Transverse colon (tissue), 4 donors: ENCODE results near the gene DMXL1. TPM values are rescaled to one million over a fixed set of nuclear protein-coding genes. Genes with fewer than 3 reads are reported as not detected.

Experiments
- DNase-seq: peaks from one replicate; pipeline ENCODE4 v3.0.0-alpha.2; 2019
- H3K27ac ChIP-seq, 4 donors: fragments of 200-600 bp; sonication (generic); 2 replicates each; pipeline ENCODE4 v1.5.1; 2016 to 2018; ENCODE audit warnings: inconsistent platforms in 4 of 4
- H3K27me3 ChIP-seq: fragments of 200-600 bp; sonication (generic); 2 replicates; pipeline ENCODE4 v1.5.1; 2017; ENCODE audit warnings: inconsistent platforms
- H3K36me3 ChIP-seq, 4 donors: fragments of 200-600 bp; sonication (generic); 2 replicates each; pipeline ENCODE4 v1.5.1; 2017 to 2019; ENCODE audit warnings: inconsistent platforms in 4 of 4
- H3K4me1 ChIP-seq, 4 donors: fragments of 200-600 bp; sonication (generic); 2 replicates each; pipeline ENCODE4 v1.5.1; 2017 to 2020; ENCODE audit warnings: inconsistent platforms in 4 of 4
- H3K4me3 ChIP-seq, 4 donors: fragments of 200-600 bp; sonication (generic); 1 replicate in 1 of 4; 2 replicates in 3 of 4; pipeline versions ENCODE4 v1.5.1 to v1.6.1; 2017 to 2019; ENCODE audit warnings: inconsistent platforms in 4 of 4
- H3K9me3 ChIP-seq, 2 donors: fragments of 200-600 bp; sonication (generic); 2 replicates each; pipeline ENCODE4 v1.5.1; 2017 to 2019; ENCODE audit warnings: inconsistent platforms in 2 of 2
- EP300 ChIP-seq: sonication (generic); formaldehyde crosslinking; IDR thresholded peaks from one replicate; pipeline ENCODE4 v1.6.1; 2017; ENCODE audit warnings: antibody characterized with exemption, low read depth
- POLR2A ChIP-seq: fragments of 450-650 bp; IDR thresholded peaks from one replicate; pipeline ENCODE4 v1.6.1; 2016; ENCODE audit warnings: antibody characterized with exemption, mild to moderate bottlenecking, moderate library complexity
- POLR2AphosphoS5 ChIP-seq, 3 donors: sonication (generic); formaldehyde crosslinking; IDR thresholded peaks; one replicate each; pipeline ENCODE4 v1.6.1; 2016; ENCODE audit warnings: antibody characterized with exemption in 3 of 3
- WGBS, 2 donors: methylation state at CpG; one replicate each; pipeline ENCODE4 v1.1.5; 2018; ENCODE audit warnings: low coverage in 1 of 2; 5-methylcytosine and 5-hydroxymethylcytosine counted together
- in situ Hi-C, 4 donors: fragments of 200-750 bp; cut with MboI; loops; one replicate each; pipeline versions ENCODE4 v1.15.0 to v1.15.1; 2017; ENCODE audit warnings: low sequenced_read_pairs in 3 of 4, low pct_ligation_motif_present in 1 of 4, low pct_unique_long_range_greater_than_20kb in 1 of 4
- intact Hi-C: fragments of 100-400 bp; cut with DNase I; formaldehyde crosslinking; loops from one replicate; pipeline ENCODE4 v1.15.1; 2023; ENCODE audit warnings: low total_unique reads
- total RNA-seq, 4 donors: library from RNA; depleted of rRNA; stranded (reverse); fragments of >200 nt; gene quantifications; one replicate each; pipeline ENCODE4 v1.1.0, GENCODE V29; 2016
- TF ChIP-seq, protein P1 (sequence below), 5 experiments: fragments of 200-600 bp in 3 of 5; fragments of 450-650 bp in 2 of 5; sonication (generic) in 3 of 5; IDR thresholded peaks; 1 replicate in 2 of 5; 2 replicates in 3 of 5; pipeline ENCODE4 v1.5.1; 2016 to 2017; ENCODE audit warnings: antibody characterized with exemption in 5 of 5, inconsistent platforms in 3 of 5, mild to moderate bottlenecking in 2 of 5, moderate library complexity in 1 of 5

The DMXL1 gene
- total RNA-seq, 4 donors from 2014 or later, result 44.6 to 84.8 (median 58.2) TPM

GRCh38 chr5:119088438-119088837, 17.6 kb downstream of the DMXL1 start:
- Histone ChIP-seq H3K27ac (no peak overlapping the region), H3K36me3 (no peaks in the 10 kb centered on the region), H3K27me3 (no peaks in the 10 kb centered on the region), H3K4me3 (no peak overlapping the region), H3K9me3 (no peaks in the 10 kb centered on the region), H3K4me1 (peaks cover 0 to 11% (median 8%) of the 10 kb centered on the region in 4 donors)
- intact Hi-C loops, result no loop called here
- 46 to 51% methylated on average over 2 of the region's 2 CpGs for WGBS, 2 donors
- in situ Hi-C loops, result no loop called here
- no peak for DNase-seq
- no peak for TF ChIP-seq POLR2AphosphoS5 (IDR thresholded peaks at IDR 0.05)
- no peak for TF ChIP-seq POLR2A

DNA sequence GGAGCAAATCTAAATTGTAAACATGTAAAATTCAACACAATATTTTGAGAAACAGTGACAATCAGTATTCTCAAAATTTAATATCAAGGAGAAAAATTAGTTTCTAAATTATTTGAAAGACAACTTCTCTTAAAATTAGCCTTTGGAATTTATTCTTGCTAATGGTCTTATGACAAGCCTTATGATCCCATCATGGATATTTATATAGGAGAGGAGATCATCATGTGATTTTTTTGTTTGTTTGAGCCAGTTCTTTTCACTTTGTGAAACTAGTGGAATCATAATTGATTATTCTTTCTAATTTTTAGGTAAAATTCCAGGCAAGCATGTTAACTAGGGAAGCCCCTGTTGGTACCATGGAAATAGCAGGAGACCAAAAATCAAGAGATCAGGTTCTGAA, 24.7 kb downstream of the DMXL1 start:
- in situ Hi-C loops, result no loop called here
- no peaks in the 10 kb centered on the region for H3K4me1 ChIP-seq
- TF ChIP-seq, protein P1, sequence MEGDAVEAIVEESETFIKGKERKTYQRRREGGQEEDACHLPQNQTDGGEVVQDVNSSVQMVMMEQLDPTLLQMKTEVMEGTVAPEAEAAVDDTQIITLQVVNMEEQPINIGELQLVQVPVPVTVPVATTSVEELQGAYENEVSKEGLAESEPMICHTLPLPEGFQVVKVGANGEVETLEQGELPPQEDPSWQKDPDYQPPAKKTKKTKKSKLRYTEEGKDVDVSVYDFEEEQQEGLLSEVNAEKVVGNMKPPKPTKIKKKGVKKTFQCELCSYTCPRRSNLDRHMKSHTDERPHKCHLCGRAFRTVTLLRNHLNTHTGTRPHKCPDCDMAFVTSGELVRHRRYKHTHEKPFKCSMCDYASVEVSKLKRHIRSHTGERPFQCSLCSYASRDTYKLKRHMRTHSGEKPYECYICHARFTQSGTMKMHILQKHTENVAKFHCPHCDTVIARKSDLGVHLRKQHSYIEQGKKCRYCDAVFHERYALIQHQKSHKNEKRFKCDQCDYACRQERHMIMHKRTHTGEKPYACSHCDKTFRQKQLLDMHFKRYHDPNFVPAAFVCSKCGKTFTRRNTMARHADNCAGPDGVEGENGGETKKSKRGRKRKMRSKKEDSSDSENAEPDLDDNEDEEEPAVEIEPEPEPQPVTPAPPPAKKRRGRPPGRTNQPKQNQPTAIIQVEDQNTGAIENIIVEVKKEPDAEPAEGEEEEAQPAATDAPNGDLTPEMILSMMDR (IDR thresholded peaks at IDR 0.05), result no peak
- TF ChIP-seq POLR2AphosphoS5 (IDR thresholded peaks at IDR 0.05) (no peak), POLR2A (no peak), EP300 (no peak)
- H3K36me3 ChIP-seq, result peaks cover 0 to 20% (median 3%) of the 10 kb centered on the region in 4 donors
- DNase-seq, result no peak
- intact Hi-C loops, result no loop called here
- H3K27ac ChIP-seq, result no peak overlapping the region
- H3K27me3 ChIP-seq, result no peaks in the 10 kb centered on the region
- no peak overlapping the region for H3K4me3 ChIP-seq
- H3K9me3 ChIP-seq, result no peaks in the 10 kb centered on the region

GRCh38 chr5:119105971-119106370, 35.1 kb downstream of the DMXL1 start:
- Histone ChIP-seq H3K4me3 (no peak overlapping the region), H3K4me1 (no peaks in the 10 kb centered on the region), H3K36me3 (peaks cover 0 to 13% (median 4%) of the 10 kb centered on the region in 4 donors), H3K27me3 (no peaks in the 10 kb centered on the region), H3K9me3 (no peaks in the 10 kb centered on the region), H3K27ac (no peak overlapping the region)
- in situ Hi-C loops, result no loop called here
- TF ChIP-seq POLR2A, result no peak
- TF ChIP-seq EP300, result no peak
- TF ChIP-seq POLR2AphosphoS5 (IDR thresholded peaks at IDR 0.05), result no peak
- TF ChIP-seq, protein P1 (IDR thresholded peaks at IDR 0.05), result no peak
- intact Hi-C loops, result no loop called here
- no peak for DNase-seq

DNA sequence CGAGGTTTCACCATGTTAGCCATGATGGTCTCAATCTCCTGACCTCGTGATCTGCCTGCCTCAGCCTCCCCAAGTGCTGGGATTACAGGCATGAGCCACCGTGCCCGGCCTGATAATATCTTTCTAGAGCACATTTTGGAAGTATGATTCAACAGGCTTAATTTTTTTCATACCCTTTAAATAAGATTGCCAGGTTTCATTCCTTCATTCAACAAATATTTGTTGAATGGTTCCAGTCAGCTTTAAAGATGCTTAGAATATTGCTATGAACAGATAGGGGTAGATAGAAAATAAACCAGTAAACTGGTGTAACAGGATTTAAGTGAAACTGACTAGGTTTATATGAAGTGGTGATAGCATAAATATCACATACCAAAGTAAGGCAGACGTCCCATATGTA, 41.3 kb downstream of the DMXL1 start:
- intact Hi-C loops, result no loop called here
- Histone ChIP-seq H3K36me3 (peaks cover 0 to 42% (median 10%) of the 10 kb centered on the region in 4 donors), H3K4me3 (no peak overlapping the region), H3K27ac (no peak overlapping the region), H3K27me3 (no peaks in the 10 kb centered on the region), H3K4me1 (no peaks in the 10 kb centered on the region), H3K9me3 (no peaks in the 10 kb centered on the region)
- in situ Hi-C loops, result no loop called here
- no peak for DNase-seq
- WGBS, 2 donors, result 92 to 97% methylated on average over 5 of the region's 5 CpGs
- TF ChIP-seq, protein P1 (IDR thresholded peaks at IDR 0.05), result no peak
- TF ChIP-seq POLR2AphosphoS5 (IDR thresholded peaks at IDR 0.05) (no peak), POLR2A (no peak), EP300 (no peak)

DNA sequence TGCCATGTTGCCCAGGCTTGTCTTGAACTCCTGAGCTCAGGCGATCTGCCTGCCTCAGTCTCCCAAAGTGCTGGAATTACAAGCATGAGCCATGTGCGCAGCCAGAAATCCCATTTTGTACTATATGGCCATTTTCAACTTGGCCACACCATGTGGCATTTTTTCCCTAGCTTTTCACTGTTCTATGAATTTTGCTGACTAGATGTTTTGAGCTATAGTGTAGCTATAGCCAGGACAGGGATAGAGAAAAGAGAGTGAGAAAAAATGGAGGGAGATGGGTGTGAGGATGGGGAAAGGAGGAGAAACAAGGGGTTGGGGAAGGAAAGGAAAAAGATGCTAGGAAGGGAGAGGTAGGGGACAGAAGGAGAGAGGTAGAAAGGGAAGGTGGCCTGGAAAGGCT, 46.4 kb downstream of the DMXL1 start:
- H3K27ac ChIP-seq, result no peak overlapping the region
- peaks cover 0 to 43% (median 18%) of the 10 kb centered on the region in 4 donors for H3K36me3 ChIP-seq
- no peaks in the 10 kb centered on the region for H3K4me1 ChIP-seq
- H3K9me3 ChIP-seq, result no peaks in the 10 kb centered on the region
- in situ Hi-C loops, result no loop called here
- no peak overlapping the region for H3K4me3 ChIP-seq
- WGBS, 2 donors, result 97 to 100% methylated on average over 2 of the region's 2 CpGs
- intact Hi-C loops, result no loop called here
- no peak for DNase-seq
- TF ChIP-seq POLR2AphosphoS5 (IDR thresholded peaks at IDR 0.05), result no peak
- TF ChIP-seq POLR2A, result no peak
- TF ChIP-seq, protein P1 (IDR thresholded peaks at IDR 0.05), result no peak
- TF ChIP-seq EP300, result no peak
- no peaks in the 10 kb centered on the region for H3K27me3 ChIP-seq
